ENCODE results near the gene RADIL.

The RADIL gene

GRCh38 chr7:4882169-4883032, 1.1 kb downstream of the RADIL start:
- no peak for DNase-seq

GRCh38 chr7:4880218-4880617, 3.3 kb downstream of the RADIL start:
- no peak for DNase-seq

- no peak for DNase-seq
These were observed 4.0 kb downstream of the RADIL start for GRCh38 chr7:4879396-4880081.

- no peak for DNase-seq
These were observed 4.9 kb downstream of the RADIL start for GRCh38 chr7:4878336-4879335.

GRCh38 chr7:4876586-4876985, 6.9 kb downstream of the RADIL start:
- no peak for DNase-seq

GRCh38 chr7:4875391-4875790, 8.1 kb downstream of the RADIL start:
- DNase-seq = no peak

- no peak for DNase-seq
These were observed 10.2 kb downstream of the RADIL start for GRCh38 chr7:4873071-4873944.

- no peak for DNase-seq
These were observed 11.4 kb downstream of the RADIL start for GRCh38 chr7:4871930-4872675.

GRCh38 chr7:4871056-4871680, 12.3 kb downstream of the RADIL start:
- DNase-seq = no peak

- DNase-seq = no peak
These were observed 15.0 kb downstream of the RADIL start for GRCh38 chr7:4868493-4868892.

- DNase-seq = no peak
These were observed 16.7 kb downstream of the RADIL start for GRCh38 chr7:4866528-4867496.

- DNase-seq = no peak
These were observed 21.4 kb downstream of the RADIL start for GRCh38 chr7:4862156-4862555.

GRCh38 chr7:4861673-4862072, 21.8 kb downstream of the RADIL start, which contains the start of gene PAPOLB:
TSS of gene PAPOLB (minus strand) at chr7:4862030. CDS start at chr7:4861810, 220 bp downstream.
- peak; percentile 13 for DNase-seq

GRCh38 chr7:4861227-4861626, 22.3 kb downstream of the RADIL start:
- DNase-seq = no peak

- DNase-seq = no peak
These were observed 26.3 kb downstream of the RADIL start for GRCh38 chr7:4857189-4857588.

GRCh38 chr7:4856336-4857057, 27.0 kb downstream of the RADIL start:
- DNase-seq = no peak

- DNase-seq = no peak
These were observed 28.6 kb downstream of the RADIL start for GRCh38 chr7:4854916-4855315.
